HG03103 (cell line): ENCODE measurements around the gene PKN3.

Source experiments
- ATAC-seq: cut with Tn5 transposase; IDR thresholded peaks from one replicate; pipeline ENCODE4 v1.9.1; 2021; ENCODE audit warnings: low read depth; ENCODE audit not compliant: unreplicated experiment

Gene PKN3

DNA sequence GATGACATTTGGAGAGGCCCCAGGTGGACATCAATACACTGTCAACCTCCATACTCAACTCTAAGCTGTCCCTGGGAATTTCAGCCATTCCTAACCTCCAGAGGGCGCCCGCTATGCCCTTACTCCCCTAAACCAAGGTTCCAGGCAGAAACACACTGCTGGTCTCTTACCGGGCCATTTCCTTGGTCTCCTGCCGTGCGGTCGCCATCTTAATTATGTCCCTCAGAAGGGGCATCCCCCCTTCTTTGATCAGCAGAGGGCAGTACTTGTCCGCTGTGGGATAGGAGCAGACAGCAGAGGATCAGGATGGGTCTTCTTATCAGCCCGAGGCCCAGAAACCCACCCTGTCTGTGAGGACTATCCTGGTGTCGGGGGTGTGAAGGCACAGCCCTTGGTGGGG is 31.0 kb downstream of the PKN3 start:
- ATAC-seq: no peak

DNA sequence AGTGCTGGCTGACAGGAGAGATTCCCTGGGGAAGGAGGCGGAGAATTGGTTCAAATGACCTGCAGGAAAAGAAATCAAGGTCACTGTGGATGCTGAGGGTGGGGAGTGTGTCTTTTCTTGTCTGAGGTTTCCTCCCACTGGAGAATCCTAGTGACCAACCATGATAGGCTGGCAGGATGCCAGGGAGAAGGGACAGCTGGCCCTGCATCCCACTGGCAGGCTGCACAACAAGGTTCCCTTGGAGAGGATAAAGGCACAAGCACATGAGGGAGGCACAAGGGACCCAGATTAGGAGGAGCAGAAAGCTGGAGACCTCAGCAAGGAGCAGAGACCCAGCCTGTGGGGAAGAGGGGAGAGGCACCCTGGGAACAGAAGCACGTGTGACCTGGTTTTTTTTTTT is 33.1 kb downstream of the PKN3 start:
- no peak for ATAC-seq

DNA sequence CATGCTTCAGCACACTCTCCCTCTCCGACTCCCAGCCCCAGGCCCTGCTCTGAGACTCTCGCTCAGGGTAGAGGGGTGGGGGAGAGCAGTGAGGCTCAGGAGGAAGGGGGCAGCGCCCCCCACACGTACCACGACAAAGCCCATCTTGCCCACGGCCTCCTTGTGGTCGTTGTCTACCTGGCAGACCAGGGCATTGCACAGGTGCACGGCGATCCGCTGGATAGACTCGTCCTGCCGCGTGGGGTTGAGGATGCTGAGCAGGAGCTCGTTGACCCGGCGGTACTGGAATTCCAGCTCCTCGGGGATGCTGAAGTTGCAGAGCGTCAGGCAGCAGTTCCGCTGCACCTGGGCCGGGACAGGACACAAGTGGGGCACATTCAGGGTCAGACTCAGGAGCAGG is 40.1 kb downstream of the PKN3 start:
- no peak for ATAC-seq

DNA sequence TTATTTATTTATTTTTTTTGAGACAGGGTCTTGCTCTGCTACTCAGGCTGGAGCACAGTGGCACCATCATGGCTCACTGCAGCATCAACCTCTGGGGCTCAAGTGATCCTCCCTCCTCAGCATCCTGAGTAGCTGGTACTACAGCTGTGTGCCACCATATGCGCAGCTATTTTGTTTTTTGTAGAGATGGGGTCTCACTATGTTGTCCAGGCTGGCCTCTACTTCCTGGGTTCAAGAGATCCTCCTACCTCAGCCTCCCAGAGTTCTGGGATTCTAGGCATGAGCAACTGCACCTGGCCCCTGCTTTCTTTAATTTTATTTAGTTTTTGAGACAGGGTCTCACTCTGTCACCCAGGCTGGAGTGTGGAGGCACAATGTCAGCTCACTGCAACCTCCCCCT is 41.1 kb downstream of the PKN3 start:
- no peak for ATAC-seq

DNA sequence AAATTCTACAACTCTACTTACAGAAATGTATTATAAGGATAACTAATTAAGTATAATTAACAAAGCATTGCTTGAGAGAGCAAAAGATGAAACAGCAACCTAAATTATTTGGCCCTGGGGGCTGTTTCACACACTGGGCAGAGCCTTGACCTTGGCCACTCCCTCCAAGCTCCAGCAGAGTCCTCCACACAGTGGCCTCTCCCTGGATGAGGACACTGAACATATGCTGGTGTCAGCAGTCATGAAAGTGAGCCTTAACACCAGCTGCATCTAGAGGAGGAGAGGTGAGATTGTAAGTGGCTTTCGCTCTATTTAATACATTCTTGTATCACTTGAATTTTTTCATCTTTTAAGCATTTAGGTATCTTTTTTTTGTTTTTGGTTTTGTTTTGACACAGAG is 44.9 kb downstream of the PKN3 start:
- ATAC-seq: no peak

- ATAC-seq: no peak
Measured at GRCh38 chr9:128750926-128751595, 48.8 kb downstream of the PKN3 start.

DNA sequence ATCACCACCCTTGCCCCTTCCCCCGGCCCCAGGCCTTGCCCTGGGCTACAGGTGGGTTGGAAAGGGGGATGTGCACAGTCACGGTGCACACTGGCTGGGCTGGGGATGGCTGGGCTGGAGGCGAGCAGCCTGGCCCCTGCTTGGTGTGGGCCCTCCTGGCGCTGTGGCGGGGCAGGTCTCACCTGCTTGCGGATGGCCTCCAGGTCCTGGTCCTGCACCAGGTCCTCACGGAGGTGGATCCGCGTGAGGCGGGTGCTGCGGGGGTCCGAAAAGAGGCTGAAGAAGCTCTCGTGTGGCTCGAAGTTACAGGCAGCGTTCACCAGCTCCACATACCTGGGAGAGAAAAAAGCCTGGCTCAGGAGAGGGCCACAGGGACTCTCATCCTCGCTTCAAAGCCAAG is 51.3 kb downstream of the PKN3 start:
- no peak for ATAC-seq

DNA sequence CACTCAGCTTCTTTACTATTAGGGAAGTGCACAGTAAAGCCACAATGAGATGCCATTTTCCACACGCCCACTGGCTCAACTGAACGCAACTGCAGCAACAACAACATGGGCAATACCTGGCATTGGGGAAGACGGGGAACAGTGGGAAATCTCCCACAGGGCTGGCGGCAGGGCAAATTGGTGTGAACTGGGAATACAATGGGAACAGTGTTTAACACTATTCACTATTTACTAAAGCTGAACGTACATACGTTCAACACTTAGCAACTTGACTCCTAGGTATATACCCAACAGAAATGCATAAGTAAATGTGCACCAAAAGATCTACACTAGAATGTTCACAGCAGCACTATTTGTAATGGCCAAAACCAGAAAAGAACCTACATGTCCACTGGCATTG is 55.3 kb downstream of the PKN3 start:
- no peak for ATAC-seq

GRCh38 chr9:128762671-128763449 is 60.6 kb downstream of the PKN3 start:
- no peak for ATAC-seq

GRCh38 chr9:128764361-128764760 is 62.1 kb downstream of the PKN3 start:
- no peak for ATAC-seq

GRCh38 chr9:128765499-128765898 is 63.2 kb downstream of the PKN3 start:
- ATAC-seq: no peak

DNA sequence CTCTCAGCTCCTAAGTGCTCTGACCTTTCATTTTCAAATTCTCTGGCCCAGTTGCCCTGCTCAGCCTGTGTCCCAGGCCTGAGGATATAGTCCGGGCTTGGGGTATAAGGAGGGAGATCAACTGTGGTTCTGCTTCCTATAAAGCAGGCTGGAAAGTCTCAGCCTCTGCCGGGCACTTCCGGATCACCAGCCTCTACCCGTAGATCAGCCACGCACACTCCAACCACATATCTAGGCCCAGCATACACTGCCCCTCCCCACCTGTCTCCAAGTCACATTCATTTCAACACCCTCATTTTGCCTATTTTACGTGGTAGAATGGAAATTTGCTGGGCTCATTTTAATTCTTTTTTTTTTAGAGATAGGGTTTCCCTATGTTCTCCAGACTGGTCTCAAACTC is 66.3 kb downstream of the PKN3 start:
- no peak for ATAC-seq
